Upper lobe of left lung (tissue), 4 donors: ENCODE measurements around the gene TCF7L1.

ENCODE experiments used
- EP300 ChIP-seq, 4 donors: sonication (generic); formaldehyde crosslinking; IDR thresholded peaks; one replicate each; pipeline ENCODE4 v1.5.1; 2017; ENCODE audit warnings: antibody characterized with exemption in 4 of 4, control low read depth in 2 of 4
- POLR2A ChIP-seq, 4 donors: fragments of 450-650 bp; IDR thresholded peaks; one replicate each; pipeline ENCODE4 v1.5.1; 2016 to 2017; ENCODE audit warnings: antibody characterized with exemption in 4 of 4, mild to moderate bottlenecking in 2 of 4
- POLR2AphosphoS5 ChIP-seq, 2 donors: sonication (generic); formaldehyde crosslinking; IDR thresholded peaks; one replicate each; pipeline ENCODE4 v1.5.1; 2017; ENCODE audit warnings: antibody characterized with exemption in 2 of 2

- TF ChIP-seq POLR2AphosphoS5 (IDR thresholded peaks at IDR 0.05): no peak
- TF ChIP-seq EP300 (IDR thresholded peaks at IDR 0.05): no peak
- no peak for TF ChIP-seq POLR2A (IDR thresholded peaks at IDR 0.05)
Measured at GRCh38 chr2:85254540-85255300, 121.5 kb downstream of the TCF7L1 start.
